Natural killer cell (primary cell): ENCODE measurements around the gene CHST8. TPM values are rescaled to one million over a fixed set of nuclear protein-coding genes. Genes with fewer than 3 reads are reported as not detected.

Experiments
- ATAC-seq, 3 donors: fragments of 150-1000 bp in 2 of 3; fragments of 200-7000 bp in 1 of 3; cut with Tn5 transposase; 1 replicate in 1 of 3; 2 replicates in 2 of 3; pipeline ENCODE4 v1.10.0; 2021; ENCODE audit warnings: mild to moderate bottlenecking in 2 of 3, moderate library complexity in 2 of 3
- DNase-seq, 2 donors: peaks; one replicate each; pipeline versions ENCODE4 v3.0.0 to v3.0.0-alpha.2; 2013 to 2021; ENCODE audit warnings: mixed read lengths in 1 of 2
- H3K27ac ChIP-seq: one replicate; pipeline ENCODE4 v1.5.1; 2013; ENCODE audit warnings: mild to moderate bottlenecking, low read length
- H3K27me3 ChIP-seq: one replicate; pipeline ENCODE4 v1.6.1; 2013; ENCODE audit warnings: low read length; ENCODE audit not compliant: control insufficient read depth, insufficient read depth
- H3K36me3 ChIP-seq: one replicate; pipeline ENCODE4 v1.6.1; 2013; ENCODE audit warnings: low read length; ENCODE audit not compliant: control insufficient read depth, insufficient read depth
- H3K4me1 ChIP-seq: one replicate; pipeline ENCODE4 v1.6.1; 2013; ENCODE audit warnings: low read length; ENCODE audit not compliant: control insufficient read depth, insufficient read depth
- H3K4me3 ChIP-seq: one replicate; pipeline ENCODE4 v1.5.1; 2013; ENCODE audit warnings: low read length
- H3K9me3 ChIP-seq: one replicate; pipeline ENCODE4 v1.6.1; 2013; ENCODE audit warnings: low read length; ENCODE audit not compliant: control insufficient read depth, insufficient read depth
- H3K27ac Mint-ChIP-seq, 2 donors: one replicate each; pipeline ENCODE4 v1.8.0; 2022; ENCODE audit warnings: mild to moderate bottlenecking in 2 of 2, mixed read lengths in 2 of 2, moderate library complexity in 1 of 2
- H3K27me3 Mint-ChIP-seq, 2 donors: one replicate each; pipeline ENCODE4 v1.8.0; 2022; ENCODE audit warnings: low read depth in 2 of 2, mixed read lengths in 2 of 2
- H3K36me3 Mint-ChIP-seq: one replicate; pipeline ENCODE4 v1.8.0; 2022; ENCODE audit warnings: mixed read lengths
- H3K4me1 Mint-ChIP-seq, 2 donors: one replicate each; pipeline ENCODE4 v1.8.0; 2022; ENCODE audit warnings: mixed read lengths in 2 of 2
- H3K4me3 Mint-ChIP-seq: one replicate; pipeline ENCODE4 v1.8.0; 2022; ENCODE audit warnings: mild to moderate bottlenecking, moderate library complexity, mixed read lengths
- H3K9me3 Mint-ChIP-seq, 2 donors: one replicate each; pipeline ENCODE4 v1.8.0; 2022; ENCODE audit warnings: mixed read lengths in 2 of 2
- CTCF ChIP-seq: fragments of 200-600 bp; IDR thresholded peaks from one replicate; pipeline ENCODE4 v1.8.0; 2022; ENCODE audit warnings: antibody characterized with exemption
- WGBS: methylation state at CpG from one replicate; pipeline ENCODE4 v1.1.7; 2013; ENCODE audit warnings: missing lambda C conversion rate; ENCODE audit not compliant: insufficient coverage; 5-methylcytosine and 5-hydroxymethylcytosine counted together
- intact Hi-C: fragments of 100-400 bp; cut with micrococcal nuclease; formaldehyde crosslinking; loops from one replicate; pipeline ENCODE4 v1.14.2; 2022
- total RNA-seq, 4 donors: library from RNA; stranded (reverse); fragments of 120-200 nt in 1 of 4; gene quantifications; one replicate each; pipeline versions ENCODE4 v1.2.3 to v1.2.4, GENCODE V29; 2013 to 2022

Gene CHST8
- total RNA-seq, 3 donors from 2014 or later (not counting 1 experiment from before 2014, with no cell fraction given) = not detected

GRCh38 chr19:33759356-33759755, 137.6 kb downstream of the CHST8 start:
- H3K27ac ChIP-seq = no peak overlapping the region
- H3K27me3 Mint-ChIP-seq = peaks cover 0 to 2% of the 10 kb centered on the region in 2 donors
- no peaks in the 10 kb centered on the region for H3K9me3 ChIP-seq
- no peaks in the 10 kb centered on the region for H3K4me1 ChIP-seq
- no peak for TF ChIP-seq CTCF
- no peaks in the 10 kb centered on the region for H3K9me3 Mint-ChIP-seq
- no peak for ATAC-seq
- no peaks in the 10 kb centered on the region for H3K4me1 Mint-ChIP-seq
- no peak for DNase-seq
- H3K4me3 Mint-ChIP-seq = no peak overlapping the region
- H3K36me3 ChIP-seq = no peaks in the 10 kb centered on the region
- no peak overlapping the region for H3K4me3 ChIP-seq
- 90% methylated on average over 7 of the region's 7 CpGs for WGBS
- no peaks in the 10 kb centered on the region for H3K27me3 ChIP-seq
- H3K36me3 Mint-ChIP-seq = no peaks in the 10 kb centered on the region
- intact Hi-C loops = no loop called here
- H3K27ac Mint-ChIP-seq = no peak overlapping the region

GRCh38 chr19:33763633-33764371, 142.0 kb downstream of the CHST8 start:
- intact Hi-C loops = no loop called here
- no peaks in the 10 kb centered on the region for H3K27me3 ChIP-seq
- H3K4me3 Mint-ChIP-seq = no peak overlapping the region
- WGBS = 85% methylated on average over 11 of the region's 11 CpGs
- no peaks in the 10 kb centered on the region for H3K9me3 Mint-ChIP-seq
- H3K36me3 ChIP-seq = no peaks in the 10 kb centered on the region
- H3K4me1 Mint-ChIP-seq = no peaks in the 10 kb centered on the region
- no peak overlapping the region for H3K4me3 ChIP-seq
- H3K27me3 Mint-ChIP-seq = peaks cover 0 to 7% of the 10 kb centered on the region in 2 donors
- no peak overlapping the region for H3K27ac Mint-ChIP-seq
- no peak overlapping the region for H3K27ac ChIP-seq
- ATAC-seq (no peak), DNase-seq (no peak)
- no peak for TF ChIP-seq CTCF
- H3K9me3 ChIP-seq = no peaks in the 10 kb centered on the region
- no peaks in the 10 kb centered on the region for H3K36me3 Mint-ChIP-seq
- no peaks in the 10 kb centered on the region for H3K4me1 ChIP-seq

GRCh38 chr19:33766623-33767022, 144.9 kb downstream of the CHST8 start:
- intact Hi-C loops = no loop called here
- TF ChIP-seq CTCF = no peak
- DNase-seq (no peak), ATAC-seq (no peak)
- no peaks in the 10 kb centered on the region for H3K9me3 Mint-ChIP-seq
- Histone ChIP-seq H3K36me3 (no peaks in the 10 kb centered on the region), H3K4me1 (no peaks in the 10 kb centered on the region), H3K4me3 (no peak overlapping the region), H3K27ac (no peak overlapping the region), H3K9me3 (no peaks in the 10 kb centered on the region), H3K27me3 (no peaks in the 10 kb centered on the region)
- H3K27me3 Mint-ChIP-seq = peaks cover 0 to 9% of the 10 kb centered on the region in 2 donors
- H3K27ac Mint-ChIP-seq = no peak overlapping the region
- WGBS = 83% methylated on average over 13 of the region's 13 CpGs
- H3K4me1 Mint-ChIP-seq = no peaks in the 10 kb centered on the region
- H3K4me3 Mint-ChIP-seq = no peak overlapping the region
- H3K36me3 Mint-ChIP-seq = no peaks in the 10 kb centered on the region
